ENCODE results near the gene TARM1.

GRCh38 chr19:54042989-54043388, 38.2 kb downstream of the TARM1 start:
- TF ChIP-seq EZH2 (optimal IDR thresholded peaks at IDR 0.05; ENCODE audit: low read depth, low read length): no peak
- TF ChIP-seq EZH2phosphoT487 (IDR thresholded peaks at IDR 0.05; ENCODE audit: low read length): no peak

Data from MM.1S (cell line).